ENCODE data around the gene UCP3.

UCP3 gene

GRCh38 chr11:74035264-74035663 lies 26.4 kb upstream of the UCP3 start:
- Histone ChIP-seq H3K9me3 (ENCODE audit: control insufficient read depth, low read length) (no peaks in the 10 kb centered on the region), H2AK5ac (ENCODE audit: low read length, severe bottlenecking) (no peak overlapping the region), H2BK12ac (ENCODE audit: low read length in 2 of 2) (no peak overlapping the region), H3K4me2 (ENCODE audit: low read length, poor library complexity, severe bottlenecking) (no peak overlapping the region), H3K27me3 (ENCODE audit: control insufficient read depth in 1 of 2, insufficient read depth in 1 of 2, low read length in 2 of 2) (no peaks in the 10 kb centered on the region), H3K4ac (ENCODE audit: low read depth in 1 of 2, low read length in 2 of 2) (no peak overlapping the region), H4K8ac (ENCODE audit: low read length) (no peak overlapping the region), H3K14ac (ENCODE audit: low read length in 2 of 2) (no peak overlapping the region), H2BK15ac (ENCODE audit: low read depth, poor library complexity, severe bottlenecking) (no peak overlapping the region), H3K79me1 (replicated peaks; ENCODE audit: low read length, poor library complexity, severe bottlenecking) (peaks cover 8% of the 10 kb centered on the region), H3K9ac (ENCODE audit: low read length) (no peak overlapping the region), H4K91ac (ENCODE audit: low read length) (no peak overlapping the region), H3K27ac (ENCODE audit: low read length, poor library complexity, severe bottlenecking) (no peak overlapping the region), H2BK120ac (ENCODE audit: low read depth, low read length) (no peak overlapping the region), H3K4me1 (ENCODE audit: control insufficient read depth, insufficient read depth, low read depth, low read length) (no peaks in the 10 kb centered on the region), H3K18ac (ENCODE audit: low read depth in 1 of 2, low read length in 2 of 2) (no peak overlapping the region), H3K23ac (ENCODE audit: low read length in 2 of 2) (no peak overlapping the region), H3K36me3 (ENCODE audit: control insufficient read depth in 1 of 2, insufficient read depth in 2 of 2, low read depth in 1 of 2, low read length in 2 of 2) (peaks cover 43 to 77% of the 10 kb centered on the region in 2 experiments), H3K4me3 (ENCODE audit: insufficient read depth in 1 of 2, low read depth in 1 of 2, low read length in 2 of 2) (no peak overlapping the region), H2AFZ (ENCODE audit: low read depth, low read length) (no peak overlapping the region), H2BK5ac (ENCODE audit: low read depth, low read length, poor library complexity, severe bottlenecking) (no peak overlapping the region)
- WGBS: no CpG with 5 or more reads among the region's 1 CpG
- DNase-seq: peak; percentile 69

- no peaks in the 10 kb centered on the region for H3K27me3 ChIP-seq (ENCODE audit: control insufficient read depth in 1 of 2, insufficient read depth in 1 of 2, low read length in 2 of 2)
- H2BK15ac ChIP-seq (ENCODE audit: low read depth, poor library complexity, severe bottlenecking): no peak overlapping the region
- H3K4me1 ChIP-seq (ENCODE audit: control insufficient read depth, insufficient read depth, low read depth, low read length): no peaks in the 10 kb centered on the region
- no peak overlapping the region for H3K18ac ChIP-seq (ENCODE audit: low read depth in 1 of 2, low read length in 2 of 2)
- no peak overlapping the region for H3K4me3 ChIP-seq (ENCODE audit: insufficient read depth in 1 of 2, low read depth in 1 of 2, low read length in 2 of 2)
- no peak overlapping the region for H3K4me2 ChIP-seq (ENCODE audit: low read length, poor library complexity, severe bottlenecking)
- H3K9me3 ChIP-seq (ENCODE audit: control insufficient read depth, low read length): no peaks in the 10 kb centered on the region
- no peak overlapping the region for H4K8ac ChIP-seq (ENCODE audit: low read length)
- WGBS: 94% methylated on average over 3 of the region's 3 CpGs
- peaks cover 4% of the 10 kb centered on the region for H3K79me1 ChIP-seq (replicated peaks; ENCODE audit: low read length, poor library complexity, severe bottlenecking)
- DNase-seq: no peak
- no peak overlapping the region for H2AFZ ChIP-seq (ENCODE audit: low read depth, low read length)
- H2BK5ac ChIP-seq (ENCODE audit: low read depth, low read length, poor library complexity, severe bottlenecking): no peak overlapping the region
- no peak overlapping the region for H3K9ac ChIP-seq (ENCODE audit: low read length)
- no peak overlapping the region for H2AK5ac ChIP-seq (ENCODE audit: low read length, severe bottlenecking)
- peaks cover 48 to 68% of the 10 kb centered on the region in 2 experiments for H3K36me3 ChIP-seq (ENCODE audit: control insufficient read depth in 1 of 2, insufficient read depth in 2 of 2, low read depth in 1 of 2, low read length in 2 of 2)
- no peak overlapping the region for H3K27ac ChIP-seq (ENCODE audit: low read length, poor library complexity, severe bottlenecking)
- H3K4ac ChIP-seq (ENCODE audit: low read depth in 1 of 2, low read length in 2 of 2): no peak overlapping the region
- H2BK12ac ChIP-seq (ENCODE audit: low read length in 2 of 2): no peak overlapping the region
- no peak overlapping the region for H2BK120ac ChIP-seq (ENCODE audit: low read depth, low read length)
- no peak overlapping the region for H4K91ac ChIP-seq (ENCODE audit: low read length)
- H3K23ac ChIP-seq (ENCODE audit: low read length in 2 of 2): no peak overlapping the region
- no peak overlapping the region for H3K14ac ChIP-seq (ENCODE audit: low read length in 2 of 2)
These were observed 24.2 kb upstream of the UCP3 start for GRCh38 chr11:74033046-74033445.

GRCh38 chr11:74030723-74031676 lies 22.1 kb upstream of the UCP3 start:
- Histone ChIP-seq H3K18ac (ENCODE audit: low read depth in 1 of 2, low read length in 2 of 2) (no peak overlapping the region), H4K91ac (ENCODE audit: low read length) (no peak overlapping the region), H3K27ac (ENCODE audit: low read length, poor library complexity, severe bottlenecking) (no peak overlapping the region), H3K27me3 (ENCODE audit: control insufficient read depth in 1 of 2, insufficient read depth in 1 of 2, low read length in 2 of 2) (no peaks in the 10 kb centered on the region), H3K4me1 (ENCODE audit: control insufficient read depth, insufficient read depth, low read depth, low read length) (peaks cover 5% of the 10 kb centered on the region), H2BK120ac (ENCODE audit: low read depth, low read length) (no peak overlapping the region), H3K9ac (ENCODE audit: low read length) (no peak overlapping the region), H2BK12ac (ENCODE audit: low read length in 2 of 2) (no peak overlapping the region), H3K4me3 (ENCODE audit: insufficient read depth in 1 of 2, low read depth in 1 of 2, low read length in 2 of 2) (no peak overlapping the region), H2AK5ac (ENCODE audit: low read length, severe bottlenecking) (no peak overlapping the region), H3K79me1 (replicated peaks; ENCODE audit: low read length, poor library complexity, severe bottlenecking) (peaks cover 2% of the 10 kb centered on the region), H3K36me3 (ENCODE audit: control insufficient read depth in 1 of 2, insufficient read depth in 2 of 2, low read depth in 1 of 2, low read length in 2 of 2) (peaks cover 48% of the 10 kb centered on the region in 2 experiments), H3K9me3 (ENCODE audit: control insufficient read depth, low read length) (no peaks in the 10 kb centered on the region), H4K8ac (ENCODE audit: low read length) (no peak overlapping the region), H3K4me2 (ENCODE audit: low read length, poor library complexity, severe bottlenecking) (no peak overlapping the region), H2BK15ac (ENCODE audit: low read depth, poor library complexity, severe bottlenecking) (no peak overlapping the region), H3K23ac (ENCODE audit: low read length in 2 of 2) (no peak overlapping the region), H3K4ac (ENCODE audit: low read depth in 1 of 2, low read length in 2 of 2) (no peak overlapping the region), H3K14ac (ENCODE audit: low read length in 2 of 2) (no peak overlapping the region), H2BK5ac (ENCODE audit: low read depth, low read length, poor library complexity, severe bottlenecking) (no peak overlapping the region), H2AFZ (ENCODE audit: low read depth, low read length) (no peak overlapping the region)
- 94% methylated on average over 9 of the region's 9 CpGs for WGBS
- no peak for DNase-seq

- H2AK5ac ChIP-seq (ENCODE audit: low read length, severe bottlenecking): no peak overlapping the region
- peak overlapping the region; percentile 43 for H3K27ac ChIP-seq (ENCODE audit: low read length, poor library complexity, severe bottlenecking)
- peak overlapping the region; percentile 56 for H2BK120ac ChIP-seq (ENCODE audit: low read depth, low read length)
- H4K8ac ChIP-seq (ENCODE audit: low read length): no peak overlapping the region
- H3K4me1 ChIP-seq (ENCODE audit: control insufficient read depth, insufficient read depth, low read depth, low read length): peaks cover 9% of the 10 kb centered on the region
- no peaks in the 10 kb centered on the region for H3K27me3 ChIP-seq (ENCODE audit: control insufficient read depth in 1 of 2, insufficient read depth in 1 of 2, low read length in 2 of 2)
- no peaks in the 10 kb centered on the region for H3K9me3 ChIP-seq (ENCODE audit: control insufficient read depth, low read length)
- DNase-seq: peak; percentile 93
- H3K14ac ChIP-seq (ENCODE audit: low read length in 2 of 2): no peak overlapping the region
- H3K18ac ChIP-seq (ENCODE audit: low read depth in 1 of 2, low read length in 2 of 2): peak overlapping the region; percentile 19 to 46
- H3K4me3 ChIP-seq (ENCODE audit: insufficient read depth in 1 of 2, low read depth in 1 of 2, low read length in 2 of 2): no peak overlapping the region
- H3K4ac ChIP-seq (ENCODE audit: low read depth in 1 of 2, low read length in 2 of 2): peak overlapping the region in 1 of 2 experiments; percentile 71
- no peak overlapping the region for H4K91ac ChIP-seq (ENCODE audit: low read length)
- H2AFZ ChIP-seq (ENCODE audit: low read depth, low read length): no peak overlapping the region
- no peak overlapping the region for H3K4me2 ChIP-seq (ENCODE audit: low read length, poor library complexity, severe bottlenecking)
- H3K9ac ChIP-seq (ENCODE audit: low read length): peak overlapping the region; percentile 54
- peaks cover 5% of the 10 kb centered on the region for H3K79me1 ChIP-seq (replicated peaks; ENCODE audit: low read length, poor library complexity, severe bottlenecking)
- no peak overlapping the region for H2BK15ac ChIP-seq (ENCODE audit: low read depth, poor library complexity, severe bottlenecking)
- no peak overlapping the region for H3K23ac ChIP-seq (ENCODE audit: low read length in 2 of 2)
- no peak overlapping the region for H2BK5ac ChIP-seq (ENCODE audit: low read depth, low read length, poor library complexity, severe bottlenecking)
- 63% methylated on average over 3 of the region's 7 CpGs for WGBS
- peaks cover 13 to 31% of the 10 kb centered on the region in 2 experiments for H3K36me3 ChIP-seq (ENCODE audit: control insufficient read depth in 1 of 2, insufficient read depth in 2 of 2, low read depth in 1 of 2, low read length in 2 of 2)
- H2BK12ac ChIP-seq (ENCODE audit: low read length in 2 of 2): peak overlapping the region; percentile 43 to 59
These were observed 16.7 kb upstream of the UCP3 start for GRCh38 chr11:74025467-74026166.

All from mesenchymal stem cell (in vitro differentiated cells and primary cell).